GM21529 (cell line): ENCODE results near the gene VAV3.

ENCODE experiments used
- ATAC-seq: cut with Tn5 transposase; IDR thresholded peaks from one replicate; pipeline ENCODE4 v1.9.1; 2021; ENCODE audit not compliant: unreplicated experiment

The VAV3 gene

DNA sequence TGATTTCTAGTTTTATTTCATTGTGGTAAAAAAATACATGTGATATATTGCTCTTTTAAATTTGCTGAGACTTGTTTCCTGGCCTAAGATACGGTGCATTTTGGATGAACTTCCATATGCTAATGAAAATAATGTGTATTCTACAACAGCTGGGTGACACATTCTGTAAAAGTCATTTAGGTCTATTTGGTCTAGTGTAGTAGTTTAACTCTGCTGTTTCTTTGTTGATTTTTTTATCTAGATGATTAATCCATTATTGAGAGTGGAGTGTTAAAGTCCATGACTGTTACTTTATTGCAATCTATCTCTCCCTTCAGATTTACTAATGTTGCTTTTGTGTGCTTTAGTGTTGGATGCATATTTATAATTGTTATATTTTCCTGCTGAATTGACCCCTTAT is 161.4 kb downstream of the VAV3 start:
- ATAC-seq: no peak

DNA sequence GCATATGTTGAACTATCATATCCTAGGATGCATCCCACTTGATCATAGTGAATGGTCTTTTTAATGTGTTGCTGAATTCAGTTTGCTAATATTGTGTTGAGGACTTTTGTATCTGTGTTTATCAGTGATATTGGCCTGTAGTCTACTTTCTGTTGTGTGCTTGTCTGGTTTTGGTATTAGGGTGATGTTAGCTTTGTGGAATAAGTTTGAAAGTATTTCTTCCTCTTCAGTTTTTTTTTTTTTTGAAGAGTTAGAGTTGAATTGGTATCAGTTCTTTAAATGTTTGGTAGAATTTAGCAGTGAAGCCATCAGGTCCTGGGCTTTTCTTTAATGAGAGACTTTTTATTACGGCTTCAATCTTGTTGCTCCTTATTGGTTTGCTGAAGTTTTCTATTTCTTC is 162.3 kb downstream of the VAV3 start:
- ATAC-seq: no peak

DNA sequence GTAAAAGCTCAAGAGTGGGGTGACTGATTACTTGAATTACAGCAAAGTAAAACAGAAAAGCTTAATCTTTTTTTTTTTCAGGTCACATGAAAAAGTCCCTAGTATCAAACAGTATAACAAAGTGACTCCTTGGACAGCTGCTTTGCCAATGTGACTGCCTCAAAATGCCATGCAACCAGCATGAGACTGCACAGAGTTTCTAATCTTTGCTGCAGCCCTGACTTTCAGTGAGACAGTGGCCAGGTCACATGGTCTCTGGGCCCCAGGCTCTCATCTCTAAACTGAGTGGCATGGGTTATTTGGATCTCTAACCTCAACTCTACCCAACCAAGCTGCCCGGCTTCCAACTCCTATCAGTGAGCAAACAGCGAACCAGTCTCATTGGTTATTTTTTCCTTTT is 169.0 kb downstream of the VAV3 start:
- no peak for ATAC-seq

DNA sequence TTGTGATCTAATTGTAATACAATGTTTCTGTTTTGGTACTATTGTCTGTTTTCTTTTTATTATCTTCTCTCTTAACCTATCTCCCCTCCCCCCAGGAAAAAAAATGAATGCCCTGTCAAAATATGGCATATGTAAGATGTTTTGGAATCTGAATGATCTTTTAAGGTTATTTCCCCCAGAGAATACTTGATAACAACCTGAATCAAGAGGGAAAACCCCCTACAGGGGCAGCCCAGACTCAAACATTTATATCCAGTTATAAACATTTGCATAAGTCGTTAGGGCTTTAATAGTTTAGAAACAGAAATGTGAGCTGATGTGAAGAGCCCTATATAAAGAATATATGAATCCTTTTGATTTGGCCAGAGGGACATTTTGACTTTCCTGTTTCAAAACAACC is 169.5 kb downstream of the VAV3 start:
- ATAC-seq: no peak

DNA sequence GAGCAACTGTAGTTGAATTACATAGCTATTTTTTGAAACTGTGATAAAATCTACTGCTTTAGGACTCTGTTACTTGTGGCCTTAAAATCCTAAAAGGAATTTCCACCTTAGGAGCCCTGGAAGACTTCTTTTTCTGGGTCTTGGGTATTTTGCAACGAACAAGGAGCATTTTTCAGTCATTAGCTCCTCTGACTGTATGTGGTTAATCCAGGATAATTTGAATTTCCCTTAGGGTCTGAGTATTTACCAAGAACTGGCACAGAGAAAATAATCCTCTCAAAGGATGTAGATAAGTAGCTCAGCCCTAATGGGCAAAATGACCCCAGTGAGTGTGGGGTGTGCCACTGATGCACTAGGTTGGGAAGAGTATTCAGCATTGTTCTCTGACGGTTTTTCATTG is 170.4 kb downstream of the VAV3 start:
- no peak for ATAC-seq

DNA sequence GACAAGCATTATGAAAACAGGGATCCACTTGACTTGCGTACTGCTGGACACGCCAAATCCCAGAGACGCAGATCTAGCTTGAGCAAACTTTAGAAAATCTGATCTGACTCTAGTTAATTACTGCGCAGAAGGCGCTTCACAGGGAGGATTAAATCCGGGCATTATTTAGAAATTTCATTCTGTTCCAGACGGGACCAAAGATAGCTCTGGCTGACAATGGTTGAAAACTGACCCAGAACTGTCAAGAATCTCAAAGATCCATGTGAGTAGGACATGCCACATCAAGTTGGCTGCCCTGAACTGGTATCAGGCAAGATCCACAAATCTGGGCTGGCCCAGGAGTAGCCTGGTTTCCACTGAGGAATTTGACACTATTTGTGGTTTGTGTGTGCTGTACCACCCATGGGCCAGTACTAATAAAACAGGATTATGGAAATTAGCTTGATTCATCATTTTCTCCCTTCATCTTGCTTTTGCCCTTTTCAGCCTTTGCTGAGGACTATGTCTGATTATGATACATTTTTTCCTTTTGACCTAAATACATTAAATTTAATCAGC is 171.0 kb downstream of the VAV3 start:
- no peak for ATAC-seq

DNA sequence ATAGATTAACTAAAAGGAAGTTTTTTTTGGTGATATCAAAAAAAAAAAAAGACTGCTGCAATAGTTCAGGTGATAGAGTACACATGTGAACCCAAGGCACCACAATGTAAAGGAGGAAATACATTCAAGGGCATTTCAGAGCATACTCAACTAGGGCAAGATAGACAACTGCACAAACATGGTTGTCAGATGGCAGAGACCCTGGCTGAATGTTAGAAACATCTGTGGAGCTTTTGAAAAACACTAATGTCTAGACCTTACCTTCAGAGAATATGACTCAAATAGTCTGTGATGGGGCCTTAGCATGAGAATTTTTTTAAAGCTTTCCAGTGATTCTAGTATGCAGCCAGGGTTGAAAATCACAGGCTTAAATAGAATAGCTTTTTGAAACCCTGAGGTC is 173.6 kb downstream of the VAV3 start:
- ATAC-seq: no peak

DNA sequence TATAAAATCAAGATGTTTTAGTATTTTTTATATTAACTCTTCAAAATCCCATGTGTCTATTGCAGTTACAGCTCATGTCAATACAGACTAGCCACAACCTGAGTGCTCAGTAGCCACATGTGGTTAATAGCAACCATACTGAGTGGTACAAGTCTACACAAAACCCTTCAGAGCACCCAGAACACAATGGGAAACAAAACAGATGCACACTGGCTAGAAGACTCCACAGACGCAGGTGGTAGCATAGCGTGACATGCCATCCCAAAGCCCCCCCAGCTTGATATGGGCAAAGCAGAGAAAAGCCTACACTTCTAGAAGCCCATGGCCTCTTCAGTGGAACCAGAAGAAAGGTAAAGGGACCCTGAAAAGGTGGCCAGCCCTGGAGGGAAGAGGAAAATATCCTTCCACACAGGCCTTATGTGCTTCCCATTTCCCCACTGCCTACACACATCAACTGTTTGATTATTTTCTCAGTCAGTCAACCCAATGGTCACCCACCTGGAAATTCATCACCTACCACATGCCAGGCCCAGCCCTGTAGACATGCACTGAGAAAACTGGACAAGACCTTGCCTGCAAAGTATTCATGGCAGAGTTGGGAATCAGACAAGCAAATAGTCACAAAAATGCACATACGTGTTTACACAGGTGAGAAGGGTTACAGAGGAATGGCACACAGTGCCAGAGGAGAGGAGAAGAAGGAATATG is 175.0 kb downstream of the VAV3 start:
- no peak for ATAC-seq

DNA sequence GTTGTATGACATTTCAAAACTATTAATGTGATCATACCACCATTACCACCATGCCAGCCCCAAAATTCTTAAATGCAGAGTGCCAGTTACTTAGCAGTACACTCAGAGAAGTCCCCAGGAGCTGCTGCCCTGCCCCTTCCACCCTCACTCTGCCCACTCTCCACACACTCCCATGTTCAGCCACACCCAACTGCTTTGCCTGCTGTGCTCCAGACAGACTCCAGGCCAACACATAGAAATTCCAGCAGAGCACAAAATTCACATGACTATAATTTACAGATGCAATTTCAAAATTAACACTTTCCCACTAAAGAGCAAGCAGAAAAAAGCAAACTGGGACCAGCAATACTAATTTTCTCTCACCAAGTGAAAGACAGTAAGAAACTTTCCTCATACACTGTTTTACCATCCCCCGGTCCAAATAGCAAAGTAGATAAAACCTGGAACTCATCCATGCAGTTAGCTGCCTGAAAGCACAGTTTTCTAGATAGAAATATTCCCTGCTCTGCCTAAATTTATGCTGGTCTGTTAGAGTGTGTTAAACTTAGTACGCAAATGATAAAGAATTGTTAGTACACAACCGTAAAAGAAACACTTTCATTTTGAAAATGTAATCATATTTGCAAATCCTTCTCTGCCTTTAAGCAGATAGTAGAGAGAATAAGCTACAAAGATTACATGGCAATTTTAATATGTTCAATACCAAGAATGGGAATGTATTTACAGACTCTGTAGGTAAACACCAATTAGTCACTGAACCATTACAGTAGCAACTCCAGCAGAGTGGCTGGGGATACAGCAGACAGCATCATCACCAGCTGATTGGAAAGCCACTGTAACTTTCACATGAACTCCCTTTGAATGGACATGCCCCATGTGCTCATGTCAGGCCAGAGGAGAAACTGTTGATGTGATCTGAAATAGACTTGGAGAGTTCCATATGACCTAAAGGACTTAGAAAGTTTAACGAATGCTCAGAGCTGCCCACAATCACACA is 176.5 kb downstream of the VAV3 start:
- ATAC-seq: no peak

DNA sequence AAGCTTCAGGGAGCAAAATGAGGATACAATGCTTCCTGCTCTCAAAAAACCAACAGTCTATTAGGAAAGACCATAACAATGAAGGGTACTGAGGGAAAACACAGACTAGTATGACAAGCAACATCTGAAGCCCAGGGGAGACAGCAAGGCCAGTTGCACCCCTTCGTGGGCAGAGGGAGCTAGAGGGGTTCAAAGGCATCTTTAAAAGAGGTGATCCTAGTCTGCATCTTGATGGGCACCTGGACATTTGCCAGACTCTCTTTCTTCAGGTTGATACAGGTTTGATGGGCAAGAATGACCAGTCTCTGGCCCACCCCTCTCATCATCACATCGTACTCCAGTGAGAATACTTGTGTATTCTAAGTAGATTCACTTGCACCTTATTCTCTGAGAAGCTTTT is 177.7 kb downstream of the VAV3 start:
- ATAC-seq: peak; percentile 55

DNA sequence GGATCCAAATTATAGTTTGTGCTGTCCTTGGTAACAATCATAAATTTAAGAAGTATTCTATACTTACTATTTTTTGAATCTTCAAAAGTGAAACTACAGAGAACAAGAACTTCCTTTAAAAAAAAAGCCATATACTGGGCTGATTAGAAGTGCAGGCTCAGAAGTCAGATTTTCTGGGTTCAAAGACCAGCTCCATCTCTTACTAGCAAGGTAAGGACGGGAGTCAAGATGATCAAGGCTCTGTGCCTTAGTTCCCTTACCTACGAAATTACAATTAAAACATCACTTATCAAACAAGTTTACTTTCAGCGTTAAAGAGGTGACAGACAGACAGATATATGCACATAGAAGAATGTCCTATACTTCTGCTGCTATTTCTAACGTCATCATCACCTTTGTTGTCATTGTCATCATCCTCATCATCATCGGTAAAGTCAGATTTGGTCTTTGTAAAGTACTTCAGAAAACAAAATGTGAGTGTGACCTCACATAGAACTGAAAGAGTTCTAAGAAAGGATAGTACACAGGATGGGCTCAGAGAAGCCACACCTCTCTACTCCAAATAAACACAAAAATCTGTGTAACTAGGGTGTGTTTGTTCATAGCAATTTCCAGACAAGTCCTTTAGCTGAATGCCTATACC is 178.7 kb downstream of the VAV3 start:
- ATAC-seq: no peak

DNA sequence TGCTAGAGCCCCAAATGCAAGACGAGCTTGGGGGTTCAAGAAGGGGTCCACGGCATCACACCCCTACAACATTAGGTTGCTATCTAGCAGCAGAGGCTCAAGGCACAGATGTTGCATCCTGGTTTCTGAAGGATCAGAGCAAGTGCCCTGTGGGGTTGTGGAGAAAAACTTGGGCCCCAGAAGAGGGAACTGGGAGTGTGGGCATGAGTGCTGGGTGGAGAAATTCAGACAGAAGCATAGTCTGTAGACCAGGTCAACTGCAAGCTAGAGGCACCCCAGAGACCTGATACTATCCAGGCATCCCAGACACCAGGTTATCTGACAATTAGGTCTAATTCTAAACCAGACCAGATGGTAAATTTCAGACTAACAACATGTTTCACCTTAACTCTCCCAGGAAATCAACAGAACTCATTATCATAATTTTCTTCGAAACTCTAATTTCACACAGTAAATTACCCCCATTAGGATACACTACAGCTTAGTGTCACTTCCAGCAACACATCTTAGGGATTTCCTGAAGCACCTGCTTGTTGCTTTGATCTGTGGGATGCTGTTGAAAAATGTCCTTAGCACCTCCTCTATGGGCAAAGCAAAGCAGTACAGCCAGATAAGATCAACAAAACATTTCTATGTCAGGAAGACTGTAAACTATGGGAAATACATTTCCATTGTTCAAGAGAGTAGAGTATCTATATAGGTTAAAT is 179.3 kb downstream of the VAV3 start:
- no peak for ATAC-seq

DNA sequence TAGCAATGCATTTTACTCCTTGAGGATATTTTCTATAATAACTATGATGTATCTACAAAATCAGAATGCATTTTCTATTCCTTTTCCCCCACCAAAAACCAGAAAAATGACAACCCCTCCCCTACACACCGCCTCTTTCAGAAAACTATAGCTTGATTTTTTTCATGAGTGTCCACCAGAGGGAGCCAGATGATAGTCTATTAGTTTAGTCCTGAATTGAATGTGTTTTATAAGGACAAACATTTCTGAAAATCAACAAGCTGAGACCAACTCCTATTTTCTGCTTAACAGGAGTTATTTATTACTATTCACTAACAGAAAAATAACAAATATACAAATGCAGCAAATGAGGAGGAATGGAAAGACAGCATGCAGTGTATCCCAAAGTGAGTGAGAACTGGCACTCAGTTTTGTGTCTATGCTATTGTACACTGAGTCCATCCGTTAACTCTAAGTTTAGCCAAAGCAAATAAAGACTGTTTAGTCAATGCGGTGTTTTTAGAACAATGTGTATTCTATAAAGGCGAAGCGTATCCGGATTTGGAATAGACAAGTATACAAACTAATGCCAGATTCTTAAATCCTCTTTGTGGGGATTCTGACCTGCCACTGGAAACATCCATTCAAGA is 182.6 kb downstream of the VAV3 start:
- ATAC-seq: no peak

DNA sequence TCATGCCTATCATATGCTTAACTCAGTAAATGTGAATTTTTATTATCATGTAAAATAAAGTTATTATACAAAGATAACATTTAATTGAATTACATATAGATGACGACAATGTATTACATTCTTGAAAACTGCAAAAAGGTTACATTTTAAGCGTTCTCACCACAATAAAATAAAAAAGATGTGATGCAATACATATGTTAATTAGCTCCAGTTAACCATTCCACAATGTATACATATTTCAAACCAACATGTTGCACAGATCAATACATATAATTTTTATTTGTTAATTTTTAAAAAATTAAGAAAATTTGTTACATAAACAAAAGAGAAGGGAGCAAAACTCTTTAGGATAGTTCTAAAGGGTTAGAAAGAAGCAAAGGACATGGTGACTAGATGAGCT is 183.7 kb downstream of the VAV3 start:
- no peak for ATAC-seq

DNA sequence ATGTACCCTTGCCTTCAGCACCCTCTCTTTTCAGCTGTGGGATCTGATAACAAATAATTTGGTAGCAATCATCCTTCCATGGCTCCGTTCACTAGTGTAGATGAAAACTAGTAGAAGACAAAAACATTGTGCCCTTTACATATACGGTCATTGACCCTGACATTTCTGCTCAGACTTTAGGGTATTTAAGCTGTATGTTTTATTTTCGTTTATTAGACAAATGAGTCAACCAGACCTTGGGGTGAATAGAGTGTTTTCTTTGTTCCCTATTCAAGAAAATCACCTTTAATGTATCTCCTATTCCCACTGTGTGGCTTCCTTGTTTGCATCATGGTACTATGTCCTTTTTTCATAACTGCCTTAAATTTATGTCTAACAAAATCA is 187.3 kb downstream of the VAV3 start:
- peak; percentile 22 for ATAC-seq

DNA sequence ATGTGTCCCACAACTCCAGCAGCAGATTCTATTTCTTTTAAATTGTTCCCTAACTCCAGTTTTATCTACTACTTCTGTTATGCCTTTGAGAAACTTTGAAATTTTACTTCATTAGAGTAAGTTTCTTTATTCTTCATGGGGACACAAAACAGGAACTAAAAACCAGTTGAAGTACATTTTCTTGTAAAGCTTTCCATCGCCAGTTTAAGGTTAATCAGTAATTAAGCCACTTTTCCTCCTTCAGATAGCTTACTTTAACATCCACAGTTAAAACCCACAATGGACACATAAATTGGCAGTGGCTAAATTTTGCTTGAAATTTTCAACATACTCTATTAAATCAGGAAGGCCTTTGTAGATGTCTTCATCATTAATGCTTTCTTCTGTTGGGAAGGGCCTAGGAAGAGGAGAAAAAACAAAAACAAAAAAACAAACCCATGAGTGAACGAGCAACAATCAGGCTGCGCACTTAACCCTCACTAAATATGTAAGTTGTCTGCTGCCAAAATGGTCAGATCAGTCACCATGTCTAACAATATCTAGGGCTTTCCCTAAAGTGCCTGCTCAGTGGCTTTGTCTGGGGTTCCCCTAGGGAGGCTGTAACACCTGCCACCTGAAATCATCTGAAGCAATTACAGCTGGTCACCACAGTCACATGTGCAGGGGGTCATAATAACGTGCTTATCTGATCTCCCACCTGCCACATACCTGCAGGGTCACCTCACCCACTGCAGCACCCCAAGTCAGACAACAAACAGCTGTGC is 187.9 kb downstream of the VAV3 start:
- peak; percentile 94 for ATAC-seq

DNA sequence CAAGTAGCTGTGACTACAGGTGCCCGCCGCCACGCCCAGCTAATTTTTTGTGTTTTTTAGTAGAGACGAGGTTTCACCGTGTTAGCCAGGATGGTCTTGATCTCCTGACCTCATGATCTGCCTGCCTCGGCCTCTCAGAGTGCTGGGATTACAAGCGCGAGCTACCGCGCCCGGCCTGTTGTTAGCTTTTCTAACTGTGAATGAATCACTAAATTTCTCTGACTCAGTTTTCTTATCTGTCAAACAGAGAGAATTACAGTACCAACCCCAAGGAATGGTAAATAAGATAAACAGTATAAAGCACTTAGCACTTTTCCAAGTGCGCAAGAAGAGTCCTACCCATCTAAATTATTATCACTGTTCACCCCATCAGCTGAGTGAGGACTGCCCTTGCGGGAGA is 193.6 kb downstream of the VAV3 start:
- no peak for ATAC-seq

DNA sequence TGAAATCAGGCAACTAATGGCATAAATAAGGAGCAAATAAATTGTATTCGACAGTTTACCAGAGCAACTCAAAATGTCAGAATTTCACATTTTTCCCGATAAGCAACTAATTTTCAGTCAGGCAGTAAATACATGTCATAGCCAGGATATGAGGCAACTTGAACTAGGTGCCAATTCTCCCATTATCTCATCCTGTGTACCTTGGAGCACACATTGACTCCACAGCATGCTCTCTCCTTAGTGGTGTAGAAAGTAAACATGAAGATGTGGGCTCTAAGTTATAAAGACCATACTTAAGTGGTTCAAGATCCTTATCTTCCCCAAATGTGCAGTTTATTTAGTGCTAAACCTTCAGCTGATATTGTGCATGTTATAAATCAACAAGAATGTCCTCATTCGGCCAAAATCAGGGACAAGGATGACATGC is 197.8 kb downstream of the VAV3 start:
- no peak for ATAC-seq

DNA sequence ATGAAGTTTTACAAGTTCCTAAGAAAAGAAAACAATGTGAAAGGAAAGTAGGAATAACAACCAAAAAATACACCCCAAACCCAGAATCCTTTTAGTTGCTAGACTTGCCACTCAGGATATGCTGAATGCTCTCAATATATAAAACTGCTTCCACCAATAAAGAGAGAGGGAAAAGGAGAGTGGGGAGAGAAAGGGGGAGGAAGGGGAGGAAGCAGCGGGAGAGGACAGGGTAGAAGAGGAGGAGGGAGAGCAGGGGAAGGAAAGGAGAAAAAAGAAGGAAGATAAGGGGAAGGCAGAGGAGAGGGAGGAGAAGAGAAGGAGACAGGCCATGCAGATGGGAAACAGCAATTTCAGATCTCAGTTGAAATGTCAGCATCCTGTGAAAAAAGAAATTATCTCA is 198.4 kb downstream of the VAV3 start:
- no peak for ATAC-seq
